Astrocyte (in vitro differentiated cells and primary cell): ENCODE measurements around the gene PLS3. TPM values are rescaled to one million over a fixed set of nuclear protein-coding genes. Genes with fewer than 3 reads are reported as not detected.

Source experiments
- DNase-seq: peaks from one replicate; pipeline ENCODE4 v3.0.0-alpha.2; 2010; ENCODE audit warnings: low read depth
- FAIRE-seq: peaks from 2 replicates; lab custom pipeline; 2011; peaks lifted over from hg19 to GRCh38; lab: Jason Lieb, UNC
- H2AFZ ChIP-seq: 2 replicates; pipeline ENCODE4 v1.6.0; 2012; ENCODE audit warnings: low read depth, low read length, inconsistent platforms
- H3K27ac ChIP-seq: 2 replicates; pipeline ENCODE4 v1.5.1; 2011; ENCODE audit warnings: low read depth, low read length, inconsistent platforms
- H3K27me3 ChIP-seq: 2 replicates; pipeline ENCODE4 v1.6.0; 2011; ENCODE audit warnings: low read length, inconsistent platforms; ENCODE audit not compliant: insufficient read depth
- H3K36me3 ChIP-seq: 2 replicates; pipeline ENCODE4 v1.5.1; 2011; ENCODE audit warnings: low read length, inconsistent platforms; ENCODE audit not compliant: insufficient read depth
- H3K4me1 ChIP-seq: 2 replicates; pipeline ENCODE4 v1.5.1; 2011; ENCODE audit warnings: low read length, inconsistent platforms; ENCODE audit not compliant: insufficient read depth
- H3K4me2 ChIP-seq: 2 replicates; pipeline ENCODE4 v1.6.0; 2012; ENCODE audit warnings: low read length, inconsistent platforms
- H3K4me3 ChIP-seq: 2 replicates; pipeline ENCODE4 v1.5.1; 2011; ENCODE audit warnings: low read depth, mild to moderate bottlenecking, low read length, inconsistent platforms; ENCODE audit not compliant: insufficient read depth
- H3K79me2 ChIP-seq: 2 replicates; pipeline ENCODE4 v1.6.0; 2012; ENCODE audit warnings: mild to moderate bottlenecking, low read length, inconsistent platforms; ENCODE audit not compliant: insufficient read depth
- H3K9ac ChIP-seq: 2 replicates; pipeline ENCODE4 v1.6.0; 2012; ENCODE audit warnings: mild to moderate bottlenecking, low read length, inconsistent platforms
- H3K9me3 ChIP-seq: 2 replicates; pipeline ENCODE4 v1.5.1; 2012; ENCODE audit warnings: low read depth, mild to moderate bottlenecking, low read length, inconsistent platforms; ENCODE audit not compliant: insufficient read depth
- H4K20me1 ChIP-seq: 2 replicates; pipeline ENCODE4 v1.6.0; 2012; ENCODE audit warnings: low read length, inconsistent platforms; ENCODE audit not compliant: insufficient read depth
- H3K27ac Mint-ChIP-seq: one replicate; pipeline ENCODE4 v1.8.0; 2021; ENCODE audit warnings: mild to moderate bottlenecking, mixed read lengths; ENCODE audit not compliant: unreplicated experiment
- H3K27me3 Mint-ChIP-seq: one replicate; pipeline ENCODE4 v1.8.0; 2021; ENCODE audit warnings: low read depth, mixed read lengths; ENCODE audit not compliant: unreplicated experiment
- H3K36me3 Mint-ChIP-seq: one replicate; pipeline ENCODE4 v1.8.0; 2021; ENCODE audit warnings: low read depth, mixed read lengths; ENCODE audit not compliant: unreplicated experiment
- H3K4me1 Mint-ChIP-seq: one replicate; pipeline ENCODE4 v1.8.0; 2021; ENCODE audit warnings: low read depth, mixed read lengths; ENCODE audit not compliant: unreplicated experiment
- H3K4me3 Mint-ChIP-seq: one replicate; pipeline ENCODE4 v1.8.0; 2021; ENCODE audit warnings: mild to moderate bottlenecking, moderate library complexity, mixed read lengths; ENCODE audit not compliant: unreplicated experiment
- H3K9me3 Mint-ChIP-seq: one replicate; pipeline ENCODE4 v1.8.0; 2021; ENCODE audit warnings: mild to moderate bottlenecking, mixed read lengths; ENCODE audit not compliant: unreplicated experiment
- EZH2 ChIP-seq: IDR thresholded peaks from 2 replicates; pipeline ENCODE4 v1.6.1; 2012; ENCODE audit warnings: mild to moderate bottlenecking, low read length, inconsistent platforms; ENCODE audit not compliant: insufficient read depth
- total RNA-seq: library from RNA; stranded (reverse); gene quantifications from 2 replicates; pipeline ENCODE4 v1.2.1, GENCODE V29; 2021
- TF ChIP-seq, protein P1 (sequence below): IDR thresholded peaks from 2 replicates; pipeline ENCODE4 v1.5.1; 2011; ENCODE audit warnings: low read depth, mild to moderate bottlenecking, inconsistent platforms, low read length, moderate library complexity; ENCODE audit not compliant: insufficient read depth

Gene PLS3
- total RNA-seq, 1 donor from 2014 or later, result 313 TPM

- H3K4me1 ChIP-seq, result peaks cover 28% of the 10 kb centered on the region
- H3K9me3 ChIP-seq, result no peaks in the 10 kb centered on the region
- no peak for FAIRE-seq
- no peak for TF ChIP-seq EZH2
- TF ChIP-seq, protein P1, sequence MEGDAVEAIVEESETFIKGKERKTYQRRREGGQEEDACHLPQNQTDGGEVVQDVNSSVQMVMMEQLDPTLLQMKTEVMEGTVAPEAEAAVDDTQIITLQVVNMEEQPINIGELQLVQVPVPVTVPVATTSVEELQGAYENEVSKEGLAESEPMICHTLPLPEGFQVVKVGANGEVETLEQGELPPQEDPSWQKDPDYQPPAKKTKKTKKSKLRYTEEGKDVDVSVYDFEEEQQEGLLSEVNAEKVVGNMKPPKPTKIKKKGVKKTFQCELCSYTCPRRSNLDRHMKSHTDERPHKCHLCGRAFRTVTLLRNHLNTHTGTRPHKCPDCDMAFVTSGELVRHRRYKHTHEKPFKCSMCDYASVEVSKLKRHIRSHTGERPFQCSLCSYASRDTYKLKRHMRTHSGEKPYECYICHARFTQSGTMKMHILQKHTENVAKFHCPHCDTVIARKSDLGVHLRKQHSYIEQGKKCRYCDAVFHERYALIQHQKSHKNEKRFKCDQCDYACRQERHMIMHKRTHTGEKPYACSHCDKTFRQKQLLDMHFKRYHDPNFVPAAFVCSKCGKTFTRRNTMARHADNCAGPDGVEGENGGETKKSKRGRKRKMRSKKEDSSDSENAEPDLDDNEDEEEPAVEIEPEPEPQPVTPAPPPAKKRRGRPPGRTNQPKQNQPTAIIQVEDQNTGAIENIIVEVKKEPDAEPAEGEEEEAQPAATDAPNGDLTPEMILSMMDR, result no peak
- H3K4me2 ChIP-seq, result peak overlapping the region; percentile 85
- H3K27me3 ChIP-seq, result no peaks in the 10 kb centered on the region
- no peak overlapping the region for H3K9ac ChIP-seq
- H3K36me3 ChIP-seq, result no peaks in the 10 kb centered on the region
- Mint-ChIP-seq H3K4me3 (no peak overlapping the region), H3K36me3 (no peaks in the 10 kb centered on the region), H3K4me1 (peaks cover 8% of the 10 kb centered on the region), H3K9me3 (no peaks in the 10 kb centered on the region), H3K27ac (peak overlapping the region; percentile 94), H3K27me3 (no peaks in the 10 kb centered on the region)
- no peak for DNase-seq
- no peak overlapping the region for H3K4me3 ChIP-seq
- H3K27ac ChIP-seq, result peak overlapping the region; percentile 87
- H4K20me1 ChIP-seq, result peaks cover 15% of the 10 kb centered on the region
- peaks cover 43% of the 10 kb centered on the region for H3K79me2 ChIP-seq
- no peak overlapping the region for H2AFZ ChIP-seq
Measured at GRCh38 chrX:115559672-115560071, 1.3 kb upstream of the PLS3 start.

- TF ChIP-seq, protein P1, result no peak
- no peak for TF ChIP-seq EZH2
- Histone ChIP-seq H3K4me2 (peak overlapping the region; percentile 85), H3K4me1 (peaks cover 30% of the 10 kb centered on the region), H3K79me2 (peaks cover 50% of the 10 kb centered on the region), H4K20me1 (peaks cover 18% of the 10 kb centered on the region), H3K9ac (peak overlapping the region; percentile 95), H3K9me3 (no peaks in the 10 kb centered on the region), H3K36me3 (no peaks in the 10 kb centered on the region), H2AFZ (peak overlapping the region; percentile 37), H3K4me3 (peak overlapping the region; percentile 86), H3K27ac (peak overlapping the region; percentile 87), H3K27me3 (no peaks in the 10 kb centered on the region)
- peak overlapping the region; percentile 94 for H3K27ac Mint-ChIP-seq
- peak overlapping the region; percentile 95 for H3K4me3 Mint-ChIP-seq
- H3K4me1 Mint-ChIP-seq, result peaks cover 8% of the 10 kb centered on the region
- H3K27me3 Mint-ChIP-seq, result no peaks in the 10 kb centered on the region
- H3K36me3 Mint-ChIP-seq, result no peaks in the 10 kb centered on the region
- H3K9me3 Mint-ChIP-seq, result no peaks in the 10 kb centered on the region
- peak; percentile 39 for FAIRE-seq
- DNase-seq, result peak; percentile 57
Measured at GRCh38 chrX:115560211-115560977, 580 bp upstream of the PLS3 start.
